ENCODE measurements around the gene BTD.
"Not testable (repeated sequence)": the region's sequence is repeated elsewhere in the genome, so short reads cannot be mapped to it uniquely, and the experiment has no call there.

The BTD gene, protein sequence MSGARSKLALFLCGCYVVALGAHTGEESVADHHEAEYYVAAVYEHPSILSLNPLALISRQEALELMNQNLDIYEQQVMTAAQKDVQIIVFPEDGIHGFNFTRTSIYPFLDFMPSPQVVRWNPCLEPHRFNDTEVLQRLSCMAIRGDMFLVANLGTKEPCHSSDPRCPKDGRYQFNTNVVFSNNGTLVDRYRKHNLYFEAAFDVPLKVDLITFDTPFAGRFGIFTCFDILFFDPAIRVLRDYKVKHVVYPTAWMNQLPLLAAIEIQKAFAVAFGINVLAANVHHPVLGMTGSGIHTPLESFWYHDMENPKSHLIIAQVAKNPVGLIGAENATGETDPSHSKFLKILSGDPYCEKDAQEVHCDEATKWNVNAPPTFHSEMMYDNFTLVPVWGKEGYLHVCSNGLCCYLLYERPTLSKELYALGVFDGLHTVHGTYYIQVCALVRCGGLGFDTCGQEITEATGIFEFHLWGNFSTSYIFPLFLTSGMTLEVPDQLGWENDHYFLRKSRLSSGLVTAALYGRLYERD

GRCh38 chr3:15601399-15602145 is at the start of gene BTD, which contains the start of gene HACL1:
BTD (plus strand) TSS chr3:15601745; CDS start chr3:15635440, 33,695 bp downstream.
HACL1 (minus strand) TSS chr3:15601569; CDS start chr3:15601463, 106 bp downstream.
- DNase-seq, result peak; percentile 97 to 98

GRCh38 chr3:15551902-15552301 is 49.6 kb upstream of the BTD start:
- DNase-seq, result no peak

DNA sequence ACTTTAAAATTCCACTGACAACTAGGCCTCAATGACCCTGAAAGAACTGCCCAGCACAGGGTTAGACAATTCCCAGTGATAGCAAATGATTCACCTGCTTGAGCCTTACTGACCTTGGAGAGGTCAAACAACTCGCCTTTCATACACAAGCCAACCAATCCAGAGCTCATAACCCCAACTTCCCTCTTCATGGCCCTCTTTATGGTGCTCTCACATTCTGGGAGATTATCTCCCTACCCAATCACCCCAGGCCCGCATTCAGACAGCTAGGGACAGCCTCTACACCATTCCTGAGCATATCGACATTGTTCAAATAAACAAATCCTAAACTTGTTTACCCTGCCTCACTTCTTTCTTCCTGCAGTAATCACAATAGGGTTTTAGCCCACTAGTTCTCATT is 47.8 kb upstream of the BTD start:
- no peak for DNase-seq

DNA sequence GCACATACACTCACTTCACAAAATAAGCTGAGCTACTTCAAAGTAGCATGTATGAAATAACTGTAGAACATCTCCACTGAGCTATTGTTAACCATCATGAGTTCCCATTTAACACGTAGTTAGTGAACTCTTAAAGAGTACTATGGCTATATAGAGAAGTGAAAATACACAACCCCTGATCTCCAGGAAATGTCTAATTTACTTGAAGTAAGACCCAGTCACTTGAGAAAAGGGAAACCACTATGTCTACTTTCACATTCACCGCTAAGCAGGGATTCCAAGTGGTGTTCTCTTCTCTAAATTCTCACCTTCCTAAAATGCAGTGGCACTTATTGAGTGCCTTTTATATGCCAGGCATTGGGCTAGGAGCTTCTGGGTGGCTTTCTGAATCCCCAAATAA is 45.0 kb upstream of the BTD start:
- no peak for DNase-seq

- peak; percentile 43 to 49 for DNase-seq
Measured at GRCh38 chr3:15557511-15557946, 44.0 kb upstream of the BTD start.

- no peak for DNase-seq
Measured at GRCh38 chr3:15558581-15558980, 43.0 kb upstream of the BTD start.

DNA sequence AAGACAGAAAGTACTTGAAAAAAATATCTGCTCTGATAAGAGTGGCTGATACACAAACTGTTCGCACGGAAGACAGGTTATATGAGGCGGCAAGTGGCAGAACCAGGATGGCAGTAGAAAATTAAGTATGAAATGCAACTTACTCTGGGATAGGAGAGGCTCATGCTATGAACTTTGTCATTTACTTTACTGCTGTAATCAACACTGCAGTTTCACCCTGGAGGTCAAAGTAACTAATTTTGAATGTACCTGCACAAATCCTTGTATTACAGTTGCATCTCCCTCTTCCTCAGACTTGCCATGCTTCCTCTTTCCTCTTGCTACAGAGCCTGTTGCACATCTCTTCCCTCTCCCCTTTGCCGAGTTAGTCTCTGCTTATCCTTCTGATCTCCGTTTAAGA is 39.0 kb upstream of the BTD start:
- no peak for DNase-seq

- DNase-seq, result no peak
Measured at GRCh38 chr3:15563190-15563589, 38.4 kb upstream of the BTD start.

- no peak for DNase-seq
Measured at GRCh38 chr3:15572138-15572537, 29.4 kb upstream of the BTD start.

DNA sequence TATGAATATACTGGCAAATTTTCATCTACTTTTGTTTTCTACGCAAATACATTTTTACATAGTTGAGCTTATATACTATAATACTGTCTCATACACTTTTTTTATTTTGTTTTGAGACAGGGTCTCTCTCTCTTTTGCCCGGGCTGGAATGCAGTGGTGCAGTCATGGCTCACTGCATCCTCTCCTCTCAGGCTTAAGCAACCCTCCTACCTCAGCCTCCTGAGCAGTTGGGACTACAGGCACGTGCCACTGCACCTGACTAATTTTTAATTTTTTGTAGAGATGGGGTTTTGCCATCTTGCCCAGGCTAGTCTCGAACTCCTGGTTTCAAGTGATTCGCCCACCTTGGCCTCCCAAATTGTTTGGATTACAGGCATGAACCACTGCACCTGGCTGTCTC is 26.1 kb upstream of the BTD start:
- no peak for DNase-seq

DNA sequence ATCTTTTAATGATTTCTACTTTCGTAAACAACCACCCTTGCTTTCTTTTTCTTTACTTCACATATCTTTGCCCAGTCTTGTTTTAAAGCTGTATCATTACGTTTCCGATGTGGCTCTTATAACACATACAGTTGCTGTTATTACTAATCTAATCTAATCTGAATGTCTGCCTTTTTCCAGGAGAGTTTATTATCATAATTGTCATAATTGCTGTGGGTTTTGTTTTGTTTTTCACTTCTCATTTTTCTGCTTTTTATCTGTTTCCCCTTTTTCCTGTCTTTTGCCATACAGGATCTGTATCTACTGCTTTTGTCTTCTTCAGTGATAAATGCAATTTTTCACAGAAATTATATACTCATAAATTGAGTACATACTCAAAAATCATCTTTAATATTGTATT is 25.1 kb upstream of the BTD start:
- DNase-seq, result no peak

DNA sequence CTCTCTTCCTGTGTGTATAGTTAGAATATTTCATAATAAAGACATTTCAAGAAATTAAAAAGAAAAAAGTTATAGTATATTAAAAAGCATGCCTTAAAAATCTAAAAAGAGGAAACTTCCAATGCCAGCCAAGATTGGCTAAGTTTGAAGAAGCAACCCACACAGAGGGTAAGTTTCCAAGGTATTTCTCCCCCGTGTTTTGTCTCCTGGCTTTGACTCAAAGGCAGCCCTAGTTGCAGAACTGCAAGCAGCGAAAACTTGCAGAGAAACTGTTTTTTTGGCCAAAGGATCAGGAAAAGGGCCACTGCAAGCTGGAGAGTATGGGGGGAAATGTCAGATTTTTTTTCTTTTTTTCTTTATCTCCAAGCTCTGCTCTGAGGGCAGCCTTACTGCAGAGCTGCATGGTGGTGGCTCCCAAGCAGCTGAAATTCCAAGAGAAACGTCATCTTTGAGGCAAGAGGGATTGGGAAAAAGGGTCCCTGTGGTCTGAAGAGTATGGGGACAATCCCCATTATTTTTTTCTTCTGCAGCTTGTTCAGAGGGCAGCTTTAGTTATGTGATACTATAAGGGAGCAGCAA is 23.2 kb upstream of the BTD start:
- DNase-seq, result no peak

DNA sequence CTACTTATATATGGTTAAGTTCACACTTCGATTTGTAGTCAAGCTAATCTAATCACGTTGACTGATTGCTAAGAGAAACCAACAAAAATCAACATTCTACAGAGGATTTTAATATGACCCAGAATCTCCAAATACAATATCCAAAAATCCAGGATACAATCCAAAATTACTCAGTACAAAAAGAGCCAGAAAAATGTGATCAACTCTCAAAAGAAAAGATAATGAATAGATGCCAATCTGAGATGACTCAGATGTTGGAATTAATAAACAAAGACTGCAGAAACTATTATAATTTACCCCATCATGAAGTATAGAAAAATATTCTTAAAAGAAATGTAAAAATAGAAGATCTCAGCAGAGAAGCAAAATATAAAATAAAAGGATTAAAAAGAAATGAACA is 22.5 kb upstream of the BTD start:
- no peak for DNase-seq

GRCh38 chr3:15581471-15582394 is 19.8 kb upstream of the BTD start:
- DNase-seq, result no peak

GRCh38 chr3:15585111-15585845 is 16.3 kb upstream of the BTD start:
- DNase-seq, result no peak

GRCh38 chr3:15591242-15591641 is 10.3 kb upstream of the BTD start:
- DNase-seq, result no peak

DNA sequence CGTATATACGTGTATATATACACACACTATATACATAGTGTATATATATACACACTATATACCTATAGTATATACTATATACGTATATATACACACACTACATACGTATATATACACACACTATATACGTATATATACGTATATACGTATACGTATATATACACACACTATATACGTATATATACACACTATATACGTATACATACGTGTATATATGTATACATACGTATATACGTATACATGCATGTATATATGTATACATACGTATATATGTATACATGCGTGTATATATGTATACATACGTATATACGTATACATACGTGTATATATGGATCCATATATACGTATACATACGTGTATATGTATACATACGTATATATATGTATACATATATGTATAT is 9.6 kb upstream of the BTD start:
- DNase-seq, result no peak

- DNase-seq, result no peak
Measured at GRCh38 chr3:15592968-15593367, 8.6 kb upstream of the BTD start.

- no peak for DNase-seq
Measured at GRCh38 chr3:15595955-15596354, 5.6 kb upstream of the BTD start.

DNA sequence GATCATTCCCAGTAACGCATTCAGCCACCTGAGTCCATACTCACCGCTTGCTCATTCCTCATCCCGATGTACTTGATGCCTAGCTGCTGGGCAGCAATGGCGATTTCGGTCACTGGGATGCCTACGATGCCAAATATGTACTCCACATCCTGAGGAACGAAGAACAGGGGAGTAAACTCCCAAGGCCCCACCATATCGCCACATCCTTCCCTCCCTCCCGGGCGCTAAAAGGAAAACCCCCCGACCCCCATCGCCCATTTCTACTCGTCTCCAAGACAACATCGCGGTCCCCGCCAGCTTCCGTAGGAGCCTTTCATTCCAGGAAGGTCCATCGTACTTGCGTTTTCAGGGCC is 523 bp upstream of the BTD start:
- DNase-seq, result no peak

- DNase-seq, result no peak
Measured at GRCh38 chr3:15602146-15602536, 596 bp downstream of the BTD start.

- DNase-seq, result not testable (repeated sequence)
Measured at GRCh38 chr3:15602816-15603215, 1.3 kb downstream of the BTD start.

Measured in stimulated activated CD4-positive, alpha-beta T cell treated with anti-CD3 and anti-CD28 coated beads, Interleukin-2, amount 100 ng/mL, for 48 hours (primary cell).